LoVo (cell line): ENCODE measurements around the gene VTI1A.

Experiments used
- DNase-seq: peaks from one replicate; pipeline ENCODE4 v3.0.0-alpha.2; 2016; ENCODE audit warnings: low spot score

The VTI1A gene

GRCh38 chr10:112679392-112679791, 232.4 kb downstream of the VTI1A start:
- no peak for DNase-seq

GRCh38 chr10:112680586-112680985, 233.6 kb downstream of the VTI1A start:
- no peak for DNase-seq

GRCh38 chr10:112687647-112688046, 240.6 kb downstream of the VTI1A start:
- no peak for DNase-seq

GRCh38 chr10:112689327-112690072, 242.5 kb downstream of the VTI1A start:
- no peak for DNase-seq

- no peak for DNase-seq
Measured at GRCh38 chr10:112695539-112695938, 248.5 kb downstream of the VTI1A start.

GRCh38 chr10:112696592-112696991, 249.6 kb downstream of the VTI1A start:
- DNase-seq = no peak

GRCh38 chr10:112698133-112698817, 251.3 kb downstream of the VTI1A start:
- no peak for DNase-seq

- no peak for DNase-seq
Measured at GRCh38 chr10:112698818-112699164, 251.8 kb downstream of the VTI1A start.

- DNase-seq = no peak
Measured at GRCh38 chr10:112700215-112700671, 253.2 kb downstream of the VTI1A start.

- DNase-seq = no peak
Measured at GRCh38 chr10:112701211-112701877, 254.3 kb downstream of the VTI1A start.

GRCh38 chr10:112701878-112702255, 254.9 kb downstream of the VTI1A start:
- no peak for DNase-seq

GRCh38 chr10:112706577-112706976, 259.6 kb downstream of the VTI1A start:
- no peak for DNase-seq

- no peak for DNase-seq
Measured at GRCh38 chr10:112708461-112708860, 261.4 kb downstream of the VTI1A start.

- no peak for DNase-seq
Measured at GRCh38 chr10:112710528-112710927, 263.5 kb downstream of the VTI1A start.

GRCh38 chr10:112711366-112711765, 264.4 kb downstream of the VTI1A start:
- DNase-seq = no peak

- DNase-seq = no peak
Measured at GRCh38 chr10:112712536-112712935, 265.5 kb downstream of the VTI1A start.

- DNase-seq = no peak
Measured at GRCh38 chr10:112713411-112713810, 266.4 kb downstream of the VTI1A start.

- DNase-seq = peak; percentile 48
Measured at GRCh38 chr10:112715581-112715980, 268.6 kb downstream of the VTI1A start.

- DNase-seq = no peak
Measured at GRCh38 chr10:112716076-112716475, 269.1 kb downstream of the VTI1A start.

- DNase-seq = peak; percentile 49
Measured at GRCh38 chr10:112716924-112717413, 270.0 kb downstream of the VTI1A start.

GRCh38 chr10:112720178-112720577, 273.2 kb downstream of the VTI1A start:
- no peak for DNase-seq

- peak; percentile 44 for DNase-seq
Measured at GRCh38 chr10:112721080-112721698, 274.2 kb downstream of the VTI1A start.
